Bronchial epithelial cell (primary cell): ENCODE results near the gene PIK3R6. TPM values are rescaled to one million over a fixed set of nuclear protein-coding genes. Genes with fewer than 3 reads are reported as not detected.

ENCODE experiments used
- DNase-seq: peaks from one replicate; pipeline ENCODE4 v3.0.0-alpha.2; 2010; ENCODE audit warnings: low read depth
- FAIRE-seq: peaks from 2 replicates; lab custom pipeline; 2011; peaks lifted over from hg19 to GRCh38; lab: Jason Lieb, UNC
- H3K27me3 ChIP-seq: 2 replicates; pipeline ENCODE4 v1.5.1; 2011; ENCODE audit warnings: low read length; ENCODE audit not compliant: control insufficient read depth, insufficient read depth
- H3K36me3 ChIP-seq: 2 replicates; pipeline ENCODE4 v1.5.1; 2011; ENCODE audit warnings: low read length; ENCODE audit not compliant: control insufficient read depth, insufficient read depth
- H3K4me3 ChIP-seq: 2 replicates; pipeline ENCODE4 v1.5.1; 2011; ENCODE audit warnings: mild to moderate bottlenecking, low read depth, low read length, control low read depth
- CTCF ChIP-seq: IDR thresholded peaks from 2 replicates; pipeline ENCODE4 v1.5.1; 2011; ENCODE audit warnings: mild to moderate bottlenecking, moderate library complexity, low read length, control low read depth, inconsistent platforms; ENCODE audit not compliant: insufficient read depth, severe bottlenecking
- total RNA-seq: library from RNA; depleted of rRNA; stranded (reverse); fragments of >200 nt; gene quantifications from 2 replicates; pipeline ENCODE4 v1.2.1, GENCODE V29; 2014

Gene PIK3R6
- total RNA-seq, 1 donor from 2014 or later = not detected

GRCh38 chr17:8793649-8794048, 73.8 kb downstream of the PIK3R6 start:
- no peak for TF ChIP-seq CTCF
- no peaks in the 10 kb centered on the region for H3K27me3 ChIP-seq
- no peaks in the 10 kb centered on the region for H3K36me3 ChIP-seq
- FAIRE-seq (no peak), DNase-seq (no peak)
- H3K4me3 ChIP-seq = no peak overlapping the region

- DNase-seq = no peak
- no peak for TF ChIP-seq CTCF
- Histone ChIP-seq H3K27me3 (no peaks in the 10 kb centered on the region), H3K4me3 (no peak overlapping the region), H3K36me3 (no peaks in the 10 kb centered on the region)
- no peak for FAIRE-seq
Measured at GRCh38 chr17:8792646-8793045, 74.8 kb downstream of the PIK3R6 start.

GRCh38 chr17:8791910-8792270, 75.6 kb downstream of the PIK3R6 start:
- peak; percentile 54 for DNase-seq
- no peaks in the 10 kb centered on the region for H3K36me3 ChIP-seq
- no peak overlapping the region for H3K4me3 ChIP-seq
- no peak for TF ChIP-seq CTCF
- FAIRE-seq = no peak
- no peaks in the 10 kb centered on the region for H3K27me3 ChIP-seq

GRCh38 chr17:8791248-8791909, 76.1 kb downstream of the PIK3R6 start:
- H3K27me3 ChIP-seq = no peaks in the 10 kb centered on the region
- H3K4me3 ChIP-seq = no peak overlapping the region
- DNase-seq (no peak), FAIRE-seq (no peak)
- TF ChIP-seq CTCF = no peak
- H3K36me3 ChIP-seq = no peaks in the 10 kb centered on the region

GRCh38 chr17:8789743-8790142, 77.7 kb downstream of the PIK3R6 start:
- H3K36me3 ChIP-seq = no peaks in the 10 kb centered on the region
- TF ChIP-seq CTCF = no peak
- DNase-seq (no peak), FAIRE-seq (no peak)
- no peak overlapping the region for H3K4me3 ChIP-seq
- H3K27me3 ChIP-seq = no peaks in the 10 kb centered on the region

GRCh38 chr17:8788998-8789397, 78.5 kb downstream of the PIK3R6 start:
- TF ChIP-seq CTCF = no peak
- no peaks in the 10 kb centered on the region for H3K27me3 ChIP-seq
- H3K4me3 ChIP-seq = no peak overlapping the region
- DNase-seq (no peak), FAIRE-seq (no peak)
- no peaks in the 10 kb centered on the region for H3K36me3 ChIP-seq
